GM23338 (cell line): ENCODE data around the gene XPNPEP1. TPM values are rescaled to one million over a fixed set of nuclear protein-coding genes. Genes with fewer than 3 reads are reported as not detected.

ENCODE experiments used
- ATAC-seq: fragments of 200-7000 bp; cut with Tn5 transposase; 3 replicates; pipeline ENCODE4 v1.9.1; 2020
- DNase-seq: peaks from one replicate; pipeline ENCODE4 v3.0.0-alpha.2; 2015; ENCODE audit warnings: low spot score
- H2AFZ ChIP-seq: fragments of 200-600 bp; sonication (generic); 2 replicates; pipeline ENCODE4 v1.8.0; 2016; ENCODE audit warnings: antibody characterized with exemption, mild to moderate bottlenecking, moderate library complexity
- H3F3A ChIP-seq: fragments of 200-600 bp; sonication (generic); replicated peaks from 2 replicates; pipeline ENCODE4 v1.8.0; 2017; ENCODE audit warnings: antibody characterized with exemption, mixed run types, low read depth
- H3K27ac ChIP-seq: fragments of 200-600 bp; sonication (generic); 2 replicates; pipeline ENCODE4 v1.6.1; 2016; ENCODE audit warnings: low read depth
- H3K27me3 ChIP-seq: fragments of 200-600 bp; sonication (generic); 2 replicates; pipeline ENCODE4 v1.8.0; 2016; ENCODE audit warnings: mild to moderate bottlenecking, mixed run types, moderate library complexity; ENCODE audit not compliant: insufficient read depth
- H3K36me3 ChIP-seq: fragments of 200-600 bp; sonication (generic); 2 replicates; pipeline ENCODE4 v1.8.0; 2016; ENCODE audit warnings: mild to moderate bottlenecking; ENCODE audit not compliant: insufficient read depth
- H3K4me1 ChIP-seq: fragments of 200-600 bp; sonication (generic); 2 replicates; pipeline ENCODE4 v1.8.0; 2016; ENCODE audit warnings: mild to moderate bottlenecking, moderate library complexity; ENCODE audit not compliant: insufficient read depth
- H3K4me2 ChIP-seq: fragments of 200-600 bp; sonication (generic); 2 replicates; pipeline ENCODE4 v1.7.1; 2017; ENCODE audit warnings: mixed run types
- H3K4me3 ChIP-seq: fragments of 200-600 bp; sonication (generic); 2 replicates; pipeline ENCODE4 v1.6.1; 2016; ENCODE audit warnings: mixed run types
- H3K79me2 ChIP-seq: fragments of 200-600 bp; sonication (generic); replicated peaks from 2 replicates; pipeline ENCODE4 v1.8.0; 2017; ENCODE audit warnings: mild to moderate bottlenecking; ENCODE audit not compliant: insufficient read depth
- H3K9me2 ChIP-seq: fragments of 200-600 bp; sonication (generic); 2 replicates; pipeline ENCODE4 v1.8.0; 2017; ENCODE audit not compliant: insufficient read depth
- H4K20me1 ChIP-seq: fragments of 200-600 bp; sonication (generic); replicated peaks from 2 replicates; pipeline ENCODE4 v1.8.0; 2017; ENCODE audit warnings: mild to moderate bottlenecking; ENCODE audit not compliant: insufficient read depth
- H3K27ac Mint-ChIP-seq: 2 replicates; pipeline ENCODE4 v1.8.0; 2020; ENCODE audit warnings: inconsistent platforms, mild to moderate bottlenecking, moderate library complexity, mixed read lengths
- H3K27me3 Mint-ChIP-seq: 3 replicates; pipeline ENCODE4 v1.8.0; 2022; ENCODE audit warnings: low read depth, mild to moderate bottlenecking, moderate library complexity, mixed read lengths, inconsistent platforms; ENCODE audit not compliant: insufficient read depth, poor library complexity
- H3K36me3 Mint-ChIP-seq: 3 replicates; pipeline ENCODE4 v1.8.0; 2021; ENCODE audit warnings: low read depth, mild to moderate bottlenecking, inconsistent platforms, moderate library complexity, mixed read lengths
- H3K4me1 Mint-ChIP-seq: 3 replicates; pipeline ENCODE4 v1.8.0; 2020; ENCODE audit warnings: mild to moderate bottlenecking, inconsistent platforms, mixed read lengths
- H3K4me3 Mint-ChIP-seq: 3 replicates; pipeline ENCODE4 v1.8.0; 2021; ENCODE audit warnings: moderate library complexity, mild to moderate bottlenecking, inconsistent platforms, mixed read lengths
- H3K9me3 Mint-ChIP-seq: 3 replicates; pipeline ENCODE4 v1.8.0; 2020; ENCODE audit warnings: moderate library complexity, mild to moderate bottlenecking, inconsistent platforms, mixed read lengths
- CREB1 ChIP-seq: fragments of 250-450 bp; sonication (Bioruptor Pico); IDR thresholded peaks from 2 replicates; pipeline ENCODE4 v1.5.0; 2020; ENCODE audit warnings: low read depth, mild to moderate bottlenecking, moderate library complexity
- ETS1 ChIP-seq: IDR thresholded peaks from 2 replicates; pipeline ENCODE4 v1.6.1; 2016; ENCODE audit warnings: antibody characterized with exemption
- EZH2 ChIP-seq: fragments of 200-600 bp; sonication (generic); IDR thresholded peaks from one replicate; pipeline ENCODE4 v1.8.0; 2017; ENCODE audit warnings: antibody characterized with exemption, mild to moderate bottlenecking, low read depth; ENCODE audit not compliant: unreplicated experiment
- EZH2phosphoT487 ChIP-seq: fragments of 200-600 bp; sonication (generic); IDR thresholded peaks from one replicate; pipeline ENCODE4 v1.8.1; 2018; ENCODE audit warnings: antibody characterized with exemption; ENCODE audit not compliant: unreplicated experiment
- JUNB ChIP-seq: IDR thresholded peaks from one replicate; pipeline ENCODE4 v1.6.1; 2016; ENCODE audit warnings: antibody characterized with exemption; ENCODE audit not compliant: unreplicated experiment
- NANOG ChIP-seq: IDR thresholded peaks from 2 replicates; pipeline ENCODE4 v1.6.1; 2016; ENCODE audit warnings: antibody characterized with exemption, borderline replicate concordance
- POLR2AphosphoS5 ChIP-seq: IDR thresholded peaks from 2 replicates; pipeline ENCODE4 v1.6.1; 2016; ENCODE audit warnings: antibody characterized with exemption, low read depth
- STAT1 ChIP-seq: IDR thresholded peaks from one replicate; pipeline ENCODE4 v1.6.1; 2016; ENCODE audit warnings: antibody characterized with exemption; ENCODE audit not compliant: unreplicated experiment
- ZNF114 ChIP-seq: fragments of 250-450 bp; sonication (Bioruptor Pico); IDR thresholded peaks from 2 replicates; pipeline ENCODE4 v1.5.0; 2020; ENCODE audit warnings: mild to moderate bottlenecking, moderate library complexity
- ZNF331 ChIP-seq: fragments of 250-450 bp; sonication (Bioruptor Pico); IDR thresholded peaks from 2 replicates; pipeline ENCODE4 v1.5.0; 2020; ENCODE audit warnings: low read depth, mild to moderate bottlenecking, moderate library complexity
- polyA plus RNA-seq: library from polyadenylated mRNA; unstranded; fragments of >200 nt; fragmentation: Nextera tagmentation; extraction: Ambion mirVana; gene quantifications from 2 replicates; pipeline ENCODE4 v1.2.1, GENCODE V29; 2016
- total RNA-seq: library from RNA; depleted of rRNA; stranded (reverse); fragments of >200 nt; shearing (Covaris generic); gene quantifications from 2 replicates; pipeline ENCODE4 v1.2.3, GENCODE V29; 2014
- TF ChIP-seq, protein P1 (sequence below): IDR thresholded peaks from one replicate; pipeline ENCODE4 v1.6.1; 2018; ENCODE audit warnings: antibody characterized with exemption; ENCODE audit not compliant: unreplicated experiment
- TF ChIP-seq, protein P2 (sequence below), 2 experiments: fragments of 200-600 bp in 1 of 2; sonication (generic) in 1 of 2; conservative IDR thresholded peaks; 2 replicates each; pipeline versions ENCODE4 v1.5.1 to v1.6.1; 2016 to 2017; ENCODE audit warnings: antibody characterized with exemption in 2 of 2, low read depth in 2 of 2, mild to moderate bottlenecking in 2 of 2, moderate library complexity in 1 of 2
- TF ChIP-seq, protein P3 (sequence below): fragments of 250-450 bp; sonication (Bioruptor Pico); IDR thresholded peaks from 2 replicates; pipeline ENCODE4 v1.5.0; 2020; ENCODE audit warnings: mild to moderate bottlenecking, moderate library complexity

XPNPEP1 gene
- total and polyA plus RNA-seq, 2 experiments from 2014 or later = 17.5 to 55.8 TPM

- Histone ChIP-seq H3K4me3 (0 out of 2 replicates have a peak overlapping the region, but pooled peaks have one; percentile 9), H3K4me1 (peaks cover 36% of the 10 kb centered on the region), H3K9me2 (no peaks in the 10 kb centered on the region), H3K27ac (peak overlapping the region; percentile 90), H3K4me2 (peak overlapping the region; percentile 46), H3K27me3 (no peaks in the 10 kb centered on the region), H3F3A (no peaks in the 10 kb centered on the region), H3K79me2 (no peaks in the 10 kb centered on the region), H4K20me1 (no peaks in the 10 kb centered on the region), H3K36me3 (no peaks in the 10 kb centered on the region), H2AFZ (no peak overlapping the region)
- peak overlapping the region; percentile 54 for H3K4me3 Mint-ChIP-seq
- peaks cover 58% of the 10 kb centered on the region for H3K4me1 Mint-ChIP-seq
- peak overlapping the region; percentile 97 for H3K27ac Mint-ChIP-seq
- TF ChIP-seq POLR2AphosphoS5 (0 out of 2 replicates have a peak, but pooled peaks have one; percentile 43), NANOG (peak; percentile 79), ETS1 (no peak), CREB1 (CRISPR knock-in tag) (peak; percentile 32), ZNF331 (CRISPR knock-in tag) (no peak), EZH2 (no peak), EZH2phosphoT487 (no peak), ZNF114 (CRISPR knock-in tag) (peak; percentile 27), JUNB (no peak), STAT1 (no peak)
- TF ChIP-seq, protein P1, sequence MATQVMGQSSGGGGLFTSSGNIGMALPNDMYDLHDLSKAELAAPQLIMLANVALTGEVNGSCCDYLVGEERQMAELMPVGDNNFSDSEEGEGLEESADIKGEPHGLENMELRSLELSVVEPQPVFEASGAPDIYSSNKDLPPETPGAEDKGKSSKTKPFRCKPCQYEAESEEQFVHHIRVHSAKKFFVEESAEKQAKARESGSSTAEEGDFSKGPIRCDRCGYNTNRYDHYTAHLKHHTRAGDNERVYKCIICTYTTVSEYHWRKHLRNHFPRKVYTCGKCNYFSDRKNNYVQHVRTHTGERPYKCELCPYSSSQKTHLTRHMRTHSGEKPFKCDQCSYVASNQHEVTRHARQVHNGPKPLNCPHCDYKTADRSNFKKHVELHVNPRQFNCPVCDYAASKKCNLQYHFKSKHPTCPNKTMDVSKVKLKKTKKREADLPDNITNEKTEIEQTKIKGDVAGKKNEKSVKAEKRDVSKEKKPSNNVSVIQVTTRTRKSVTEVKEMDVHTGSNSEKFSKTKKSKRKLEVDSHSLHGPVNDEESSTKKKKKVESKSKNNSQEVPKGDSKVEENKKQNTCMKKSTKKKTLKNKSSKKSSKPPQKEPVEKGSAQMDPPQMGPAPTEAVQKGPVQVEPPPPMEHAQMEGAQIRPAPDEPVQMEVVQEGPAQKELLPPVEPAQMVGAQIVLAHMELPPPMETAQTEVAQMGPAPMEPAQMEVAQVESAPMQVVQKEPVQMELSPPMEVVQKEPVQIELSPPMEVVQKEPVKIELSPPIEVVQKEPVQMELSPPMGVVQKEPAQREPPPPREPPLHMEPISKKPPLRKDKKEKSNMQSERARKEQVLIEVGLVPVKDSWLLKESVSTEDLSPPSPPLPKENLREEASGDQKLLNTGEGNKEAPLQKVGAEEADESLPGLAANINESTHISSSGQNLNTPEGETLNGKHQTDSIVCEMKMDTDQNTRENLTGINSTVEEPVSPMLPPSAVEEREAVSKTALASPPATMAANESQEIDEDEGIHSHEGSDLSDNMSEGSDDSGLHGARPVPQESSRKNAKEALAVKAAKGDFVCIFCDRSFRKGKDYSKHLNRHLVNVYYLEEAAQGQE = no peak
- TF ChIP-seq, protein P2, sequence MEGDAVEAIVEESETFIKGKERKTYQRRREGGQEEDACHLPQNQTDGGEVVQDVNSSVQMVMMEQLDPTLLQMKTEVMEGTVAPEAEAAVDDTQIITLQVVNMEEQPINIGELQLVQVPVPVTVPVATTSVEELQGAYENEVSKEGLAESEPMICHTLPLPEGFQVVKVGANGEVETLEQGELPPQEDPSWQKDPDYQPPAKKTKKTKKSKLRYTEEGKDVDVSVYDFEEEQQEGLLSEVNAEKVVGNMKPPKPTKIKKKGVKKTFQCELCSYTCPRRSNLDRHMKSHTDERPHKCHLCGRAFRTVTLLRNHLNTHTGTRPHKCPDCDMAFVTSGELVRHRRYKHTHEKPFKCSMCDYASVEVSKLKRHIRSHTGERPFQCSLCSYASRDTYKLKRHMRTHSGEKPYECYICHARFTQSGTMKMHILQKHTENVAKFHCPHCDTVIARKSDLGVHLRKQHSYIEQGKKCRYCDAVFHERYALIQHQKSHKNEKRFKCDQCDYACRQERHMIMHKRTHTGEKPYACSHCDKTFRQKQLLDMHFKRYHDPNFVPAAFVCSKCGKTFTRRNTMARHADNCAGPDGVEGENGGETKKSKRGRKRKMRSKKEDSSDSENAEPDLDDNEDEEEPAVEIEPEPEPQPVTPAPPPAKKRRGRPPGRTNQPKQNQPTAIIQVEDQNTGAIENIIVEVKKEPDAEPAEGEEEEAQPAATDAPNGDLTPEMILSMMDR (conservative IDR thresholded peaks at IDR 0.05; ENCODE audit: low read depth in 2 of 2) = no peak
- TF ChIP-seq, protein P3, sequence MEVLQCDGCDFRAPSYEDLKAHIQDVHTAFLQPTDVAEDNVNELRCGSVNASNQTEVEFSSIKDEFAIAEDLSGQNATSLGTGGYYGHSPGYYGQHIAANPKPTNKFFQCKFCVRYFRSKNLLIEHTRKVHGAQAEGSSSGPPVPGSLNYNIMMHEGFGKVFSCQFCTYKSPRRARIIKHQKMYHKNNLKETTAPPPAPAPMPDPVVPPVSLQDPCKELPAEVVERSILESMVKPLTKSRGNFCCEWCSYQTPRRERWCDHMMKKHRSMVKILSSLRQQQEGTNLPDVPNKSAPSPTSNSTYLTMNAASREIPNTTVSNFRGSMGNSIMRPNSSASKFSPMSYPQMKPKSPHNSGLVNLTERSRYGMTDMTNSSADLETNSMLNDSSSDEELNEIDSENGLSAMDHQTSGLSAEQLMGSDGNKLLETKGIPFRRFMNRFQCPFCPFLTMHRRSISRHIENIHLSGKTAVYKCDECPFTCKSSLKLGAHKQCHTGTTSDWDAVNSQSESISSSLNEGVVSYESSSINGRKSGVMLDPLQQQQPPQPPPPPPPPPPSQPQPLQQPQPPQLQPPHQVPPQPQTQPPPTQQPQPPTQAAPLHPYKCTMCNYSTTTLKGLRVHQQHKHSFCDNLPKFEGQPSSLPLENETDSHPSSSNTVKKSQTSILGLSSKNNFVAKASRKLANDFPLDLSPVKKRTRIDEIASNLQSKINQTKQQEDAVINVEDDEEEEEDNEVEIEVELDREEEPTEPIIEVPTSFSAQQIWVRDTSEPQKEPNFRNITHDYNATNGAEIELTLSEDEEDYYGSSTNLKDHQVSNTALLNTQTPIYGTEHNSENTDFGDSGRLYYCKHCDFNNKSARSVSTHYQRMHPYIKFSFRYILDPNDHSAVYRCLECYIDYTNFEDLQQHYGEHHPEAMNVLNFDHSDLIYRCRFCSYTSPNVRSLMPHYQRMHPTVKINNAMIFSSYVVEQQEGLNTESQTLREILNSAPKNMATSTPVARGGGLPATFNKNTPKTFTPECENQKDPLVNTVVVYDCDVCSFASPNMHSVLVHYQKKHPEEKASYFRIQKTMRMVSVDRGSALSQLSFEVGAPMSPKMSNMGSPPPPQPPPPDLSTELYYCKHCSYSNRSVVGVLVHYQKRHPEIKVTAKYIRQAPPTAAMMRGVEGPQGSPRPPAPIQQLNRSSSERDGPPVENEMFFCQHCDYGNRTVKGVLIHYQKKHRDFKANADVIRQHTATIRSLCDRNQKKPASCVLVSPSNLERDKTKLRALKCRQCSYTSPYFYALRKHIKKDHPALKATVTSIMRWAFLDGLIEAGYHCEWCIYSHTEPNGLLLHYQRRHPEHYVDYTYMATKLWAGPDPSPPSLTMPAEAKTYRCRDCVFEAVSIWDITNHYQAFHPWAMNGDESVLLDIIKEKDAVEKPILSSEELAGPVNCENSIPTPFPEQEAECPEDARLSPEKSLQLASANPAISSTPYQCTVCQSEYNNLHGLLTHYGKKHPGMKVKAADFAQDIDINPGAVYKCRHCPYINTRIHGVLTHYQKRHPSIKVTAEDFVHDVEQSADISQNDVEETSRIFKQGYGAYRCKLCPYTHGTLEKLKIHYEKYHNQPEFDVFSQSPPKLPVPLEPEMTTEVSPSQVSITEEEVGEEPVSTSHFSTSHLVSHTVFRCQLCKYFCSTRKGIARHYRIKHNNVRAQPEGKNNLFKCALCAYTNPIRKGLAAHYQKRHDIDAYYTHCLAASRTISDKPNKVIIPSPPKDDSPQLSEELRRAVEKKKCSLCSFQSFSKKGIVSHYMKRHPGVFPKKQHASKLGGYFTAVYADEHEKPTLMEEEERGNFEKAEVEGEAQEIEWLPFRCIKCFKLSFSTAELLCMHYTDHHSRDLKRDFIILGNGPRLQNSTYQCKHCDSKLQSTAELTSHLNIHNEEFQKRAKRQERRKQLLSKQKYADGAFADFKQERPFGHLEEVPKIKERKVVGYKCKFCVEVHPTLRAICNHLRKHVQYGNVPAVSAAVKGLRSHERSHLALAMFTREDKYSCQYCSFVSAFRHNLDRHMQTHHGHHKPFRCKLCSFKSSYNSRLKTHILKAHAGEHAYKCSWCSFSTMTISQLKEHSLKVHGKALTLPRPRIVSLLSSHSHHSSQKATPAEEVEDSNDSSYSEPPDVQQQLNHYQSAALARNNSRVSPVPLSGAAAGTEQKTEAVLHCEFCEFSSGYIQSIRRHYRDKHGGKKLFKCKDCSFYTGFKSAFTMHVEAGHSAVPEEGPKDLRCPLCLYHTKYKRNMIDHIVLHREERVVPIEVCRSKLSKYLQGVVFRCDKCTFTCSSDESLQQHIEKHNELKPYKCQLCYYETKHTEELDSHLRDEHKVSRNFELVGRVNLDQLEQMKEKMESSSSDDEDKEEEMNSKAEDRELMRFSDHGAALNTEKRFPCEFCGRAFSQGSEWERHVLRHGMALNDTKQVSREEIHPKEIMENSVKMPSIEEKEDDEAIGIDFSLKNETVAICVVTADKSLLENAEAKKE (CRISPR knock-in tag) = peak; percentile 96
- ATAC-seq (peak; percentile 97), DNase-seq (peak; percentile 84)
- peaks cover 4% of the 10 kb centered on the region for H3K27me3 Mint-ChIP-seq
- H3K36me3 Mint-ChIP-seq = no peaks in the 10 kb centered on the region; the same call in 2 of the 3 replicates
- no peaks in the 10 kb centered on the region for H3K9me3 Mint-ChIP-seq
Observed at GRCh38 chr10:109934958-109935793, 11.9 kb upstream of the XPNPEP1 start.
